Vagina (tissue), 2 donors: ENCODE data around the gene OPTC.

Source experiments
- CTCF ChIP-seq, 3 experiments: fragments of 450-650 bp in 2 of 3; fragments of 200-600 bp in 1 of 3; sonication (generic) in 1 of 3; IDR thresholded peaks; one replicate each; pipeline ENCODE4 v1.5.1; 2017 to 2019; ENCODE audit warnings: antibody characterized with exemption in 3 of 3, mild to moderate bottlenecking in 2 of 3, moderate library complexity in 2 of 3
- POLR2A ChIP-seq, 2 donors: fragments of 450-650 bp; IDR thresholded peaks; one replicate each; pipeline ENCODE4 v1.6.1; 2017; ENCODE audit warnings: antibody characterized with exemption in 2 of 2, mild to moderate bottlenecking in 2 of 2, moderate library complexity in 2 of 2
- POLR2AphosphoS5 ChIP-seq, 2 donors: sonication (generic); formaldehyde crosslinking; IDR thresholded peaks; one replicate each; pipeline ENCODE4 v1.9.0; 2017; ENCODE audit warnings: antibody characterized with exemption in 2 of 2, mild to moderate bottlenecking in 2 of 2, low read depth in 1 of 2; ENCODE audit not compliant: insufficient read depth in 1 of 2

- TF ChIP-seq CTCF (IDR thresholded peaks at IDR 0.05) (no peak), POLR2A (IDR thresholded peaks at IDR 0.05) (no peak), POLR2AphosphoS5 (IDR thresholded peaks at IDR 0.05; ENCODE audit: insufficient read depth in 1 of 2, low read depth in 1 of 2) (no peak)
These were observed 31.1 kb upstream of the OPTC start for GRCh38 chr1:203462878-203463277.
